GM12875 (cell line): ENCODE results near the gene MXI1.

Experiments used
- H3K4me3 ChIP-seq: one replicate; pipeline ENCODE4 v1.5.1; 2011; ENCODE audit warnings: low read depth, low read length, control low read depth
- CTCF ChIP-seq: IDR thresholded peaks from 2 replicates; pipeline ENCODE4 v1.5.1; 2011; ENCODE audit warnings: low read depth, mild to moderate bottlenecking, control low read depth, inconsistent platforms, low read length, moderate library complexity, borderline replicate concordance; ENCODE audit not compliant: insufficient read depth

Gene MXI1

GRCh38 chr10:110226543-110226925 is 19.1 kb downstream of the MXI1 start:
- H3K4me3 ChIP-seq = peak overlapping the region; percentile 63
- TF ChIP-seq CTCF = no peak

GRCh38 chr10:110226926-110227641 is 19.7 kb downstream of the MXI1 start:
- H3K4me3 ChIP-seq = peak overlapping the region; percentile 63
- TF ChIP-seq CTCF = no peak

GRCh38 chr10:110228066-110228465 is 20.7 kb downstream of the MXI1 start:
- no peak overlapping the region for H3K4me3 ChIP-seq
- no peak for TF ChIP-seq CTCF

- no peak for TF ChIP-seq CTCF
- H3K4me3 ChIP-seq = no peak overlapping the region
Observed at GRCh38 chr10:110229155-110229554, 21.8 kb downstream of the MXI1 start.

- no peak overlapping the region for H3K4me3 ChIP-seq
- TF ChIP-seq CTCF = no peak
Observed at GRCh38 chr10:110233846-110234245, 26.4 kb downstream of the MXI1 start.

- no peak for TF ChIP-seq CTCF
- no peak overlapping the region for H3K4me3 ChIP-seq
Observed at GRCh38 chr10:110237894-110238480, 30.6 kb downstream of the MXI1 start.

GRCh38 chr10:110239892-110240291 is 32.5 kb downstream of the MXI1 start:
- TF ChIP-seq CTCF = no peak

More at GRCh38 chr10:110239892-110240291, 32.5 kb downstream of the MXI1 start:
- no peak overlapping the region for H3K4me3 ChIP-seq
